DND-41 (cell line): ENCODE data around the gene URB2.

ENCODE experiments used
- EZH2 ChIP-seq: IDR thresholded peaks from 3 replicates; pipeline ENCODE4 v1.6.1; 2012; ENCODE audit warnings: borderline replicate concordance, low read depth, mild to moderate bottlenecking, moderate library complexity, low read length, inconsistent platforms; ENCODE audit not compliant: severe bottlenecking
- TF ChIP-seq, protein P1 (sequence below): IDR thresholded peaks from 2 replicates; pipeline ENCODE4 v1.5.1; 2012; ENCODE audit warnings: borderline replicate concordance, low read length, moderate library complexity, mild to moderate bottlenecking; ENCODE audit not compliant: poor library complexity, severe bottlenecking; ENCODE audit errors: extremely low read depth

DNA sequence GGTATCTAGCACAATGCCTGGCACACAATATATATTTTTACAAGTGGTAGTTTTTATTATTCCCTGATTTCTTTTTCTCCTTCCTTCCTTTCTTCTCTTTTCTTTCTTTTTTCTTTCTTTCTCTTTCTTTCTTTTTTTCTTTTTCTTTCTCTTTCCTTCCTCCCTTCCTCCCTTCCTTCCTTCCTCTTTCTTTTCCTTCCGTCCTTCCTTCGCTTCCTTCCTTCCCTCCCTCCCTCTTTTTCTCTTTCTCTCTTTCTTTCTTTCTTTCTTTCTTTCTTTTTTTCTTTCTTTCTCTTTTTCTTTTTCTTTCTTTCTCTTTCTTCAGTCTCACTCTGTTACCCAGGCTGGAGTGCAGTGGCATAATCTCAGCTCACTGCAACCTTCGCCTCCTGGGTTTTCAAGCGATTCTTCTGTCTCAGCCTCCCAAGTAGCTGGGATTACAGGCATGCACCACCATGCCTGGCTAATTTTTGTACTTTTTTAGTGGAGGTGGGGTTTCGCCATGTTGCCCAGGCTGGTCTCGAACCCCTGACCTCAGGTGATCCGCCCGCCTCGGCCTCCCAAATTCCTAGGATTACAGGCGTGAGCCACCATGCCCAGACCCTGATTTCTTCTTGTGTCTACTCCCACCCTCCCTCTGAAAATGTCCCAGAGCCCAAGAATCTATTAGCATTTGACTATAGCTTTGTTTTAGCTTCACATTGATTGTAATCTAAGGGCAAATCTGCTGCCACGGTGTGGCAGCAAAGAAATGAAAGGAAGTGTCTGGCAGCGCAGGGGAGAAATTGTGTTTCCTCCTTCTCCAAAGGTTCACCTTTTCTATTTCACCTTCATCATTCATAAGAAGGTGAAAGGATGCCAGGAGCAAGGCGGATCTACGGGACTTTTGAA lies 47.6 kb upstream of the URB2 start:
- TF ChIP-seq, protein P1, sequence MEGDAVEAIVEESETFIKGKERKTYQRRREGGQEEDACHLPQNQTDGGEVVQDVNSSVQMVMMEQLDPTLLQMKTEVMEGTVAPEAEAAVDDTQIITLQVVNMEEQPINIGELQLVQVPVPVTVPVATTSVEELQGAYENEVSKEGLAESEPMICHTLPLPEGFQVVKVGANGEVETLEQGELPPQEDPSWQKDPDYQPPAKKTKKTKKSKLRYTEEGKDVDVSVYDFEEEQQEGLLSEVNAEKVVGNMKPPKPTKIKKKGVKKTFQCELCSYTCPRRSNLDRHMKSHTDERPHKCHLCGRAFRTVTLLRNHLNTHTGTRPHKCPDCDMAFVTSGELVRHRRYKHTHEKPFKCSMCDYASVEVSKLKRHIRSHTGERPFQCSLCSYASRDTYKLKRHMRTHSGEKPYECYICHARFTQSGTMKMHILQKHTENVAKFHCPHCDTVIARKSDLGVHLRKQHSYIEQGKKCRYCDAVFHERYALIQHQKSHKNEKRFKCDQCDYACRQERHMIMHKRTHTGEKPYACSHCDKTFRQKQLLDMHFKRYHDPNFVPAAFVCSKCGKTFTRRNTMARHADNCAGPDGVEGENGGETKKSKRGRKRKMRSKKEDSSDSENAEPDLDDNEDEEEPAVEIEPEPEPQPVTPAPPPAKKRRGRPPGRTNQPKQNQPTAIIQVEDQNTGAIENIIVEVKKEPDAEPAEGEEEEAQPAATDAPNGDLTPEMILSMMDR: no peak
- no peak for TF ChIP-seq EZH2
